Globus pallidus (tissue), 1 donor: Measurements from ENCODE around the gene TTI1.
A peak's percentile ranks its signal among the peaks of the same experiment; 100 is the strongest.

Source experiments
- DNase-seq: peaks from one replicate; pipeline ENCODE4 v3.0.0-alpha.2; 2015; ENCODE audit warnings: low spot score

TTI1 gene

DNA sequence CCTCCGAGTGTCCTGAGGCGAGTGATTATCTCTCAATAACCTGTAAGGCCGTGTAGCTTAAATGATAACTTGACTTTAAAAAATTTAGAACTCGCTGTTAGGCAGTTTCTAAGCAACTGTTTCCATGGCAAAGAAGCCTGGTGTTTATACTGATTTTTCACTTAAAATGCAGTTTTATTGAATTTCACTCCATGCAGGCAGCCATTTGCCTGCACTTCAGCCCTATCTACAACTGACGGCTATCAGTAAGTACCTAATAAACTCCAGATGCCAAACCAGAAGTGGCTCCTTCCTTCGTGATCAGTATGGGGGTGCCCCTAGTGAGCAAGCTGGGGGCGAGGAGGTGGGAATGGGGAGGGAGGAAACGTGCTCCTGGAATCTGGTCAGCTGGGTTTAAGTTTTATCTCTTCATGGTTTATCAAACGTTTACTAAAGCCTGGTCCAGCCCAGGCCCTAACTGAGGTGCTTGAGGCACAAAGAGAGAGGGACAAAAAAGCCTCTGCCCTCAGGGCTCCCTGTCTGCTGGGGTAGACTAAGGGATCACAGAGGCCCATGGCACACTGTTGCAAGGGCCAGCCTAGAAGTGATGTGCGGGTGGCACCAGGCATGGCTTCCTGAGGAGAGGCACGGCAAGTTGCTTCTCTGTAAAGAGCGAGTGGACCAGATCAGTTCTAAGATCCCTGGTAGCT is 45.5 kb downstream of the TTI1 start:
- no peak for DNase-seq

DNA sequence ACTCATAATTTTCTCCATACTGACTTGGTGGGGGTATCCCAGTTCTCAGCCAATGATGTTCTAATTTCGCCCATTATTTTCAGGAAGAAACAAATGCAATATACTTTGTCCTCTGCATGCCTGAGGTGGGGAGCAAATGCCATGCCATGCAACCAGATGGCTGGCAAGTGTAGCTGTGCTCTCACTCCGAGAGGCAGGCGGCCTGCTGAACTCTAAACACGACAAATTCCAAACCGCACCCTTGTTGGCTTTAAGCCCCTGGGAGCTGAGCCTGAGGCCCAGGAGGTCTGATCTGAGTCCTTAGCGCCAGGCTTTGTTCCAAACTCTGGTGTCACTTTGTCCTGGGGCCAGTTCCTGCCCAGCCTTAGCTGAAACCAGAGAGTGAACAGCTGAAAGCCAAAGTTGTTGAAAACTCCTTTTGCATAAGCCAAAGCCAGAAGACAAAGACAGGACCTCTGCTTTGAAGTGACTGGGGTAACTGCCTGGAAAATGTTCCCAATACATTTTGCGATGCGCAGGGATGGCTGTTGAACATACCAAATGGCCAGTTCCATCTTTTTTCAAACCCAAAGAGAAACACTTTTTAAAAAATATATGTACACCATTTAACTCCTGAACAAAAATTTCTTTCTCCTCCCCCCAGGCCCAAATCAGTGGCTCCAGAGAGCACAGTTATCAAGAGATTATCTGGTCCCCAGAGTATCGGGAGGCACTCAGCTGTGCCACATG is 46.2 kb downstream of the TTI1 start:
- no peak for DNase-seq

DNA sequence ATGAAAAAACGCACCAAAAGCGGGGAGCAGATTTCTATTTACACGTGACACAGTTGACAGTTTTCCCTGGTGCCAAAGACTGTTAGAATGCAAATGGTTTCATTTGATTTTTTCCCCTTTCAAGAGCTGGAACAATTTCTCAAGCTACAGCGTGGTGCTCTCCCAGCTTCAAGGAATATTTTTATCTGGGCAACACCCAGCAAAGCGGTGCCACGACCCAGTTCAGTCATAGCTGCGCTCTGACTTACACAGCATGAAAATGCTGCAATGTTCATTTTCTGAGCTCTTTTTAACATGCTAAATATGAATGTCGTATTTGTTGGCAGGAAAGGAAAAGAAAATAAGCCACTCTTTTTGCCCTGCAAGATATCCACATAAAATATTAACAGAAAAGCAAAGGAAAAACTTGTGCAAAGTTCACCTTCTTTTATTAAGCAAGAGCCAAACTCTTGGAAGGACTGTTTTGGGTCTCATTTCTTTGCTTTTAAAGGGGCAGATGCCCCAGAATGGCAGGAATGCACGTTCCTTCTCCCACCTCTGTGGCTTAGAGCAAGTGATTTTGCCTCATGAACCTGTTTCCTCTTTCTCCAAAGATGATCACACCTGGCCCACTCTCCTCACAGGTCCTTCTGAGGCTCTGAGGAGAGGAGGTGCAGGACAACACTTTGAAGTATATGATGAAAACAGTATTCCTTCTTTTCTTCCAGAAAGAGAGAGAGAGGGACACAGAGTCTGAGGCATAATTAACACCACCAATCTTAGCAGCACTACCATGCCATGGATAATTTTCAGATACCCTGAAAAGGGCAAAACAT is 47.0 kb downstream of the TTI1 start:
- no peak for DNase-seq

GRCh38 chr20:37984018-37984785 is 49.1 kb downstream of the TTI1 start:
- DNase-seq, result peak; percentile 70

DNA sequence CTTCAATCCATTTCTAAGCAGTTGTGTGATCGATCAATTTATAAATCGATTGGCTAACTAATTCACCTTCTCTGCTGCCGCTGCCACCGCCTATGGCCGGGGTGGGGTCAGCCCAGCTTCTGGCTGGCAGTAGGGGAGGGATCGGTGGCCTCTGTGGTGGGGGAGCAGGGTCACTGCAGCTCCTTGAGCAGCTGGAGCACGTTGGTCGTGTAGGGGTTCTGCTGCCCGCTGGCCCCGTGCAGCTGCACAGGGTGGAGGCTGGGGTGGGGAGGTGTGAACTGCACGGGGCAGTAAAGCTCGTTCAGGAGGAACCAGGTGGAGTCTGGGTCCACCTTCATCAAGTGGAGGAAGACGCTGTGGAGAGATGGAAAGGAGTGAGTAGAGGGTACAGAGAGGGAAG is 50.0 kb downstream of the TTI1 start:
- no peak for DNase-seq

DNA sequence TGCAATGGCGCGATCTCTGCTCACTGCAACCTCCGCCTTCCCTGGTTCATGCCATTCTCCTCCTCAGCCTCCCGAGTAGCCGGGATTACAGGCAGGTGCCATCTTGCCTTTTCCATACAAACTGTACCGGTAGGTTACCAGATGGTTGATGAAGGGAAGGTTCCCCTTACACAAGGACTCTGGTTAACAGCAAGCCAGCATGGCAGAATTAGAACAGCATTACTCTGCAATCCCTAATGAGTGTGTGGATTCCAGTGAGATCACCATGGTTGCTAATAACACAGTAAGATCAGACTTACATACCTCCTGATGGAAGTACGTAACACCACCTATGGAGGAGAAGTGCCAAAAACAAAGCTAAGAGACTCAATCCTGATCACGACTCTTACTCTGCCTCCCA is 51.7 kb downstream of the TTI1 start:
- no peak for DNase-seq

- no peak for DNase-seq
Observed at GRCh38 chr20:37980876-37981275, 52.4 kb downstream of the TTI1 start.

- DNase-seq, result no peak
Observed at GRCh38 chr20:37980383-37980782, 52.9 kb downstream of the TTI1 start.

GRCh38 chr20:37979021-37979985 is 54.0 kb downstream of the TTI1 start:
- DNase-seq, result no peak

GRCh38 chr20:37977786-37978185 is 55.5 kb downstream of the TTI1 start:
- DNase-seq, result no peak

GRCh38 chr20:37977338-37977737 is 55.9 kb downstream of the TTI1 start:
- DNase-seq, result no peak

DNA sequence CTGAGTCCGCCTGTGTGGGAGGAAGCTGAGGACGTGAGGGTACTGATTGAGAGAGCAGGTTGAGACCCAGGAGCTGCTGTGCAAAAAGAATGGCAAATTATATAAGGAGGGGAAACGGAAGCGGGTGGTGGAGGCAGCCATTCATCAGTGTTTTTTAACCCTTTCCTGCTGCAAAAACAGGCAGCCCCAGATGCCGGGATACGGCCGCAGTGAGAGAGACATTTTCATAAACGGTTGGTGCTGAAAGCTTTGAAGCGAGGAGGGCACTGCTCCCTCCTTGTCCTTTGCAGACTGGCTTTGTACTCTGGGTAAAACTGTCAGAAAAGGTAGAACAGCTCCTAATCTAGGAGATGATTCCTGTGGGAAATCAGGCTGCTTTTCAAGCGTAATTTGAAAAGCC is 56.4 kb downstream of the TTI1 start:
- DNase-seq, result no peak

- DNase-seq, result no peak
Observed at GRCh38 chr20:37973059-37973910, 60.0 kb downstream of the TTI1 start.

DNA sequence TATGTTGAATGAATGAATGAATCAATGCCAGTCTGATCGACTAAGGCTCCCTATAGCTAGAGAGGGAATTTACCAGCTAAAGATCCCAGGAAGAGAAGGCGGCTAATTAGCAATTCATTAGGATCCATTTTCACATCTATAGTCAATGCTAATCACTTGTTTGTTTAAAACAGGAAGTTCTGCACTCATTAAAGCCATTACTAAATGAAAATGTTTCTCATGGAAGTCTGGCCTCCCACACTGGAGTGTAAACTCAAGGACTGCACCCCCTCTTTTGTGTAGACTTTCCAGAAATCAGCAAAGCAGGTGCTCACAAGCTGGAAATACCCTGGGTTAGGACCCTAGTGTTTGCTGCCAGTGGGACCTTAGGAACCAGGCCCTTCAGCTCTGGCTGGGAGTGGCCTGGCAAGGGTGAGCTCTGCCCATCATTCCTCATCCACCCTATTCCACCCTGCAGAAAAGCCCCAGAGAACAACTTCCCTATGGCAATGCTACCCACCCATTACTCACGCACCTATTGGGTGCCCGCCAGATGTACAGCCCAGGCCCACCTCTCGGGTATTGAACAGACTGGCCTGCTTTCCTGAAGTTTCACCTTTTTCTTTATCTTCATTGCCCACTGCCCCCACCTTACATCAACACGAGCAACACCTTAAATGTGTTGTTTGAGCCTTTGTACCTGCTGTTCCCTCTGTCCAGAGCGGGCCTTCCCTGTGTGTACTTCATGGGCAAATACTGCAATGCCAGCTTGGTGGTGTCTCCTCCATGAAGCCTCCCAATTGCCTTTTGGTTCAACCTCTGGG is 60.8 kb downstream of the TTI1 start:
- DNase-seq, result no peak

GRCh38 chr20:37971561-37972127 is 61.6 kb downstream of the TTI1 start:
- DNase-seq, result no peak

- no peak for DNase-seq
Observed at GRCh38 chr20:37970856-37971245, 62.4 kb downstream of the TTI1 start.

DNA sequence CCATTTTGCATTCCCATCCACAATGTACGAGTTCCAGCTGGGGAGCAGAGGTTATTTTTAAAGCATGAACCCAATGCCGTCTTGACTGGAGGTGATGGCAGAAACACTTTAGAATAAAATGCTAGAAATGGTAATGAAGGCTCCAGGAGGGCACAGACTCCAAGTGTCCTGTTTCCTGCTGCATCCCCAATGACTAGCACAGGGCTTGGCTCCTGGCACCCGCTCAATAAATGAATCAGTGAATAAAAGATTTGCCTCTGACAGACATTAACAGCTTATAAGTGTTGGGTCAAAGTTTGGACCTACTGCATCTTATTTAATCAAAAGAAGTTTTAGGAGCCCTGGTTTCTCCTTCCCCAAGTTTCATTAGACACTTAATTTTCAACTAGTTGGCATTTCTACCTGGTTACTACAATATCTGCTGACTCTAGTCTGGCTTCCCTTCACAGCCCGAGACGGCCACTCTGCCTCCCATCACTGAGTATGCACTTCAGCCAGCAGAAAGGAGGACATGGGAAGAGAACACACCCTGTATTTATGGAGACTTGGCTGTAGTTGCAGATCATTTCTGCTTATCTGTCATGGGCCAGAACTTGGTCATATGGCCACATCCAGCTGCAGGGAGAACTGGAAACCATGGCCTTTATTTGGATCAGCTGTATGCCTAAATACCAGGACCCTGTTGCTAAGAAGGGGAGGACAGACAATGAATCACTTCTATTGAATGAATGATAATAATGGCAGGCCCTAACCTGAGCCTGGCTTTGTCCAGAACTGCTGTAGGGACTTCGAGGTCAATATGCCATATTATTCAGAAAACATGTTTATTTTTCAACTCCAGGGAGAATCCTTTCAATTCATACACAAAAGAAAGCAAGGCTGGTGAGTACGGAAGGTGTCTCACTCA is 63.1 kb downstream of the TTI1 start:
- no peak for DNase-seq
